Stomach (tissue), 9 donors: ENCODE measurements around the gene SUMO3. TPM values are rescaled to one million over a fixed set of nuclear protein-coding genes. Genes with fewer than 3 reads are reported as not detected.

Experiments used
- DNase-seq, 2 donors: peaks; one replicate each; pipeline versions ENCODE4 v3.0.0 to v3.0.0-alpha.2; 2013 to 2019
- H3K27ac ChIP-seq, 5 donors: fragments of 200-600 bp in 4 of 5; sonication (generic) in 4 of 5; one replicate each; pipeline ENCODE4 v1.5.1; 2013 to 2019; ENCODE audit warnings: mild to moderate bottlenecking in 1 of 5, moderate library complexity in 1 of 5
- H3K27me3 ChIP-seq, 3 donors: fragments of 200-600 bp; sonication (generic); one replicate each; pipeline ENCODE4 v1.5.1; 2017 to 2019; ENCODE audit warnings: mixed run types in 1 of 3
- H3K36me3 ChIP-seq, 4 donors: fragments of 200-600 bp; sonication (generic); 1 replicate in 3 of 4; 2 replicates in 1 of 4; pipeline ENCODE4 v1.5.1; 2016 to 2019
- H3K4me1 ChIP-seq, 4 donors: fragments of 200-600 bp; sonication (generic); one replicate each; pipeline ENCODE4 v1.5.1; 2016 to 2019
- H3K4me3 ChIP-seq, 4 donors: fragments of 200-600 bp; sonication (generic) in 3 of 4; one replicate each; pipeline ENCODE4 v1.5.1; 2016 to 2019; ENCODE audit warnings: mild to moderate bottlenecking in 1 of 4
- H3K9me3 ChIP-seq, 4 donors: fragments of 200-600 bp; sonication (generic); one replicate each; pipeline ENCODE4 v1.5.1; 2016 to 2019
- EP300 ChIP-seq: sonication (generic); formaldehyde crosslinking; IDR thresholded peaks from one replicate; pipeline ENCODE4 v1.6.1; 2017; ENCODE audit warnings: antibody characterized with exemption
- POLR2A ChIP-seq, 4 donors: fragments of 450-650 bp; IDR thresholded peaks; one replicate each; pipeline ENCODE4 v1.6.1; 2016; ENCODE audit warnings: antibody characterized with exemption in 4 of 4, control low read depth in 2 of 4, mild to moderate bottlenecking in 1 of 4, moderate library complexity in 1 of 4
- POLR2AphosphoS5 ChIP-seq, 3 donors: sonication (generic); formaldehyde crosslinking; IDR thresholded peaks; one replicate each; pipeline ENCODE4 v1.6.1; 2016; ENCODE audit warnings: antibody characterized with exemption in 3 of 3
- WGBS, 5 donors: extraction: QIAGEN DNeasy Blood & Tissue Kit in 3 of 5; methylation state at CpG; one replicate each; pipeline versions ENCODE4 v1.1.5 to v1.1.7; 2013 to 2018; 5-methylcytosine and 5-hydroxymethylcytosine counted together
- intact Hi-C: fragments of 100-400 bp; cut with DNase I; formaldehyde crosslinking; loops from one replicate; pipeline ENCODE4 v1.15.1; 2023; ENCODE audit warnings: low total_unique reads
- polyA plus RNA-seq, 3 donors: library from polyadenylated mRNA; stranded (reverse); fragments of 200-250 nt; gene quantifications; one replicate each; pipeline ENCODE4 v1.2.3, GENCODE V29; 2013
- total RNA-seq, 5 donors: library from RNA; depleted of rRNA; stranded (reverse); fragments of >200 nt; gene quantifications; one replicate each; pipeline versions ENCODE4 v1.1.0 to v1.2.3, GENCODE V29; 2014 to 2016
- TF ChIP-seq, protein P1 (sequence below), 7 experiments: fragments of 450-650 bp in 4 of 7; fragments of 200-600 bp in 3 of 7; sonication (generic) in 3 of 7; IDR thresholded peaks; one replicate each; pipeline ENCODE4 v1.5.1; 2016 to 2019; ENCODE audit warnings: antibody characterized with exemption in 7 of 7, control low read depth in 2 of 7, mild to moderate bottlenecking in 1 of 7
- donor health status: healthy with polysubstance abuse.
- donor health status: Bipolar disorder and iron deficiency.
- donor health status: healthy.

Gene SUMO3
- total and polyA plus RNA-seq, 8 donors, result 29.5 to 95.9 (median 55.8) TPM

DNA sequence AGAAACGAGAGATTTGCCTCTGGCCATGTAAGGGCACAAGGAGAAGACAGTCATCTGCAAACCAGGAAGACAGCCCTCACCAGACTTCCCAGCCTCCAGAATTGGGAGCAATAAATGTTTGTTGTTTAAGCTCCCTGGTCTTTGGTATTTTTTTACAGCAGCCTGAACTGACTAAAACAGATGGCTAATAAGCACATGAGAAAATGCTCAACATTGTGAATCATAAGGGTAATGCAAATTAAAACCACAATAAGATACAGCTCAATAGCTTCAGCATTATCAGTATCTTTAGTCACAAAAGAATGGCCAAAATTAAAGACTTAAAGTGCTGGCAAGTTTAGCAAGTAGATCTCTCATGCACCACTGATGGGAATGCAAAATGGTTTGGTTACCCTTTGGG, 28.0 kb downstream of the SUMO3 start:
- Histone ChIP-seq H3K4me3 (no peak overlapping the region), H3K36me3 (peaks cover 0 to 28% (median 18%) of the 10 kb centered on the region in 4 donors), H3K4me1 (peaks cover 5 to 43% (median 26%) of the 10 kb centered on the region in 4 donors), H3K27ac (no peak overlapping the region), H3K9me3 (no peaks in the 10 kb centered on the region), H3K27me3 (no peaks in the 10 kb centered on the region)
- TF ChIP-seq, protein P1, sequence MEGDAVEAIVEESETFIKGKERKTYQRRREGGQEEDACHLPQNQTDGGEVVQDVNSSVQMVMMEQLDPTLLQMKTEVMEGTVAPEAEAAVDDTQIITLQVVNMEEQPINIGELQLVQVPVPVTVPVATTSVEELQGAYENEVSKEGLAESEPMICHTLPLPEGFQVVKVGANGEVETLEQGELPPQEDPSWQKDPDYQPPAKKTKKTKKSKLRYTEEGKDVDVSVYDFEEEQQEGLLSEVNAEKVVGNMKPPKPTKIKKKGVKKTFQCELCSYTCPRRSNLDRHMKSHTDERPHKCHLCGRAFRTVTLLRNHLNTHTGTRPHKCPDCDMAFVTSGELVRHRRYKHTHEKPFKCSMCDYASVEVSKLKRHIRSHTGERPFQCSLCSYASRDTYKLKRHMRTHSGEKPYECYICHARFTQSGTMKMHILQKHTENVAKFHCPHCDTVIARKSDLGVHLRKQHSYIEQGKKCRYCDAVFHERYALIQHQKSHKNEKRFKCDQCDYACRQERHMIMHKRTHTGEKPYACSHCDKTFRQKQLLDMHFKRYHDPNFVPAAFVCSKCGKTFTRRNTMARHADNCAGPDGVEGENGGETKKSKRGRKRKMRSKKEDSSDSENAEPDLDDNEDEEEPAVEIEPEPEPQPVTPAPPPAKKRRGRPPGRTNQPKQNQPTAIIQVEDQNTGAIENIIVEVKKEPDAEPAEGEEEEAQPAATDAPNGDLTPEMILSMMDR (IDR thresholded peaks at IDR 0.05), result no peak
- TF ChIP-seq POLR2AphosphoS5 (IDR thresholded peaks at IDR 0.05) (no peak), EP300 (no peak), POLR2A (IDR thresholded peaks at IDR 0.05) (no peak)
- no peak for DNase-seq
- WGBS, 5 donors, result 85 to 96% (median 88%) methylated on average over 1 of the region's 1 CpG
- intact Hi-C loops, result loop anchor here (10.0 kb wide), 1 partner anchor 275 kb away; no protein-coding TSS in a partner anchor

DNA sequence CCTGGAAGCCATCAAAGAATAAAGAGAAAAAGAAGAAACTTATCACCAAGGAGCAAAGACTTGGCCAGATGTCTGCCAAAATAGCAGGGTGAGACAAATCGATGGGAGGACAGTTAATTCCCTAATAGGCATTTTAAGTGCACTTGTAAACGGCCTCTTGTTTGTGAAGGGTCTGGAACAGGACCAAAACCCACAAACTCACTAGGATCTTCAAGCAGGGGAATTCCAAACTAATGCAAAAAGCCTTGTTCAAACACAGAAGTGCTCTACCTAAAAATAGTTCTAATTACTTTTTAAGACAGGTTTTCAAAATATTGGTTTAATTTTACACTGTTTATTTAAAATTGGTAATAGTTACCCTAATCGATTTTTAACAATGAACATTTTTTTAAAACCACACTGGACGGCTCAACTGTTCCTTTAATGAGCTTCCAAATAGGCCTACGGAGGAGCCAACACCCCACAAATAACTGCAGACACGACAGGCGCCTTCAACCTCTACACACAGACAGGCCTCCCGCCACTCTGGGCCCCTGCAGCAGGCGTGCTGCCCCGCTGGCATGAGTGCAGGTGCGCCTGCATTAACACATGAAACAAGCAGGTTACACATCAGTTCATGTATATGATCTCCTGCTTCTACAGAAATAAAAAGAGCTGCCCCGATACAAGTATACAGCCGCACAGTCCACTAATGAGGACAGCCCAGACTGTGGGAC, 32.1 kb downstream of the SUMO3 start:
- intact Hi-C loops, result no loop called here
- H3K9me3 ChIP-seq, result no peaks in the 10 kb centered on the region
- no peaks in the 10 kb centered on the region for H3K27me3 ChIP-seq
- TF ChIP-seq POLR2AphosphoS5 (IDR thresholded peaks at IDR 0.05) (no peak), POLR2A (IDR thresholded peaks at IDR 0.05) (no peak), EP300 (no peak)
- TF ChIP-seq, protein P1 (IDR thresholded peaks at IDR 0.05), result no peak
- 43 to 63% (median 55%) methylated on average over 13 of the region's 13 CpGs for WGBS, 5 donors
- DNase-seq, result peak in 1 of 2 donors; percentile 46
- peaks cover 0 to 29% (median 19%) of the 10 kb centered on the region in 4 donors for H3K4me1 ChIP-seq
- no peak overlapping the region for H3K4me3 ChIP-seq
- H3K27ac ChIP-seq, result no peak overlapping the region
- peaks cover 0 to 39% (median 25%) of the 10 kb centered on the region in 4 donors for H3K36me3 ChIP-seq

DNA sequence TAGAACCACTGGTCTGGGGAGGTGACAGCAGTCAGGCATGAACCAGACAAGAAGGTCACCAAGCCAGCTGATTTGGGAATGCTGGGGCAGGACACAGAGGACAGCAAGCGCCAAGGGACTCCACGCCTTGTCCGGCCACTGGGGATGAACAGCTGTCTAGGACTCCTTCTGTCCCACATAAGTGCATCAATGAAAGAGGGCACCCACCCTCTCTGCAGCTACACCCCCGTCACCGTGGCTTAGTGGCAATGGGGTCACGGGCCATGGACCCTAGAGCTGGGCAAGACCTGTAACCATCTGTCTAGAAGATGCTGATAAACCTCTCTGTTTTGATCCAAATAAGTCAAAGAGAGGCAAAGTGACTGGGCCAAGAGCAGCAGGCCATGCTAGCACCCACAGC, 33.1 kb downstream of the SUMO3 start:
- Histone ChIP-seq H3K4me1 (peaks cover 5 to 36% (median 24%) of the 10 kb centered on the region in 4 donors), H3K9me3 (no peaks in the 10 kb centered on the region), H3K27ac (no peak overlapping the region), H3K4me3 (no peak overlapping the region), H3K27me3 (no peaks in the 10 kb centered on the region), H3K36me3 (peaks cover 0 to 35% (median 29%) of the 10 kb centered on the region in 4 donors)
- no peak for DNase-seq
- TF ChIP-seq EP300 (no peak), POLR2A (IDR thresholded peaks at IDR 0.05) (no peak), POLR2AphosphoS5 (IDR thresholded peaks at IDR 0.05) (no peak)
- TF ChIP-seq, protein P1 (IDR thresholded peaks at IDR 0.05), result no peak
- WGBS, 5 donors, result 96 to 100% (median 97%) methylated on average over 6 of the region's 6 CpGs
- intact Hi-C loops, result no loop called here

DNA sequence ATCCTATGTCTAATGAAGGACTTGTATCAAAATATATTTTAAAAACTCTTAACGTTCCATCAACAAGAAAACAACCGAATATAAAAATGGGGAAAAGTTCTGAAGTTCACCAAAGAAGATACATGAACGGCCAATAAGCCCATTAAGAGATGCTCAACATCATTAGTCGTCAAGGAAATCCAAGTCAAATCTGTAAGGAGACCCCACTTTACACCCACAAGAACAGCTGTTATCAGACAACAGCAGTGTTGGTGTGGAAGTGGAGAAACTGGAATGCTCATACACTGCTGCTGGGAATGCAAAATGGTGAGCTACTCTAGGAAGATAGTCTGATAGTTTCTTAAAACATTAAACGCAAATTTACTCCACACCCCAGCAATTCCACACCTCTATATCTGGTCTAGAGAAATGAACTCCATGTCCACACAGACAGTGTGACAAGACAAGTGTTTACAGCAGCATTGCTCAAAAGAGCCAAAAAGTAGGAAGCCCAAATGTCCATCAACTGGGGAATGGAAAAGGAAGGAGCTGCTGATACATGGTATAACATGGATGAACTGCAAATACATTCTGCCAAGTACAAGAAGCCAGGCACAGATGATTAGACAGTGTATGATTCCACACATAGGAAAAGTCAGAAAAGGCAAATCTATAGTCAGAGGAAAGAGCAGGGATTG, 34.7 kb downstream of the SUMO3 start:
- Histone ChIP-seq H3K4me1 (peaks cover 5 to 53% (median 29%) of the 10 kb centered on the region in 4 donors), H3K27me3 (no peaks in the 10 kb centered on the region), H3K36me3 (peaks cover 0 to 35% (median 30%) of the 10 kb centered on the region in 4 donors), H3K9me3 (no peaks in the 10 kb centered on the region), H3K4me3 (no peak overlapping the region), H3K27ac (no peak overlapping the region)
- intact Hi-C loops, result no loop called here
- WGBS, 5 donors, result 87 to 97% (median 95%) methylated on average over 5 of the region's 5 CpGs
- TF ChIP-seq, protein P1 (IDR thresholded peaks at IDR 0.05), result no peak
- DNase-seq, result no peak
